Measurements from ENCODE around the gene MCCC2.
"Not testable (repeated sequence)": the region's sequence is repeated elsewhere in the genome, so short reads cannot be mapped to it uniquely, and the experiment has no call there.

The MCCC2 gene

GRCh38 chr5:71600783-71601182 is 13.6 kb downstream of the MCCC2 start:
- no peak for DNase-seq

GRCh38 chr5:71601222-71602026 is 14.3 kb downstream of the MCCC2 start:
- peak; percentile 28 to 33 for DNase-seq

- not testable (repeated sequence) for DNase-seq
Observed at GRCh38 chr5:71609916-71610315, 22.8 kb downstream of the MCCC2 start.

DNA sequence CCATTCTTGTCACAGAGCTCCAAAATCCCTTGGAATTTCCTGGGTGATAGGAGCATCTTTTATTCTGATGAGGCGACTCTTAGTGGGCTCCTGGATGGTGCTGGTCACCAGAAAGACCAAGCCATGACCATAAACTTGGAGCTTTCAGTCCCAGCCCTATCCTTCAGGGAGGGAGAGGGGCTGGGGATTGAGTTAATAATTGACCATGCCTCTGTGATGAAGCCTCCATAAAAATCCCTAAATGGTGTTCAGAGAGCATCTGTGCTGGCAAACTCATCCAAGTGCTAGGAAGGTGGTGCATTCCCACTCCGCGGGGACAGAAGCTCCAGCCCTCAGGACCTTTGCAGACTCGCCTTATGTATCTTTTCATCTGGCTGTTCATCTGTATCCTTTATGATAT is 28.7 kb downstream of the MCCC2 start:
- DNase-seq = no peak

DNA sequence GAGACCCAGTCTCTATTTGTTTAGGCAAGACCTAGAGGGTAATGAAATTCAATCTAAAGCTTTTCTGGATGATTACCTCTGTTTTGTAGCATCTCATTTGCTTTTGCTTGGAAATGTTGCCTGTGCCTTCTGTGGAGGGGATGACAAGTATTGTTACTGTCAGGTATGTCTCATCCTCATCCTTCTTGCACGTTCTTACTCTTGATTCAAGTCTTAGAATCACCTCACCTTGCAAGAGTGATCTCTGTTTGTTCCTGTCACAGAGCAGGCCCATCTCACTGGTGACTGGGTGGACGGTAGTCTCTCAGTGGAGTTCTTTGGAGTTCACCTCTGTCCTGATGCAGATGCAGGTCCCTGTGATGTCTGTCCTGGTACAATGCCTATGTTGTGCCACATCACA is 33.5 kb downstream of the MCCC2 start:
- DNase-seq = no peak

DNA sequence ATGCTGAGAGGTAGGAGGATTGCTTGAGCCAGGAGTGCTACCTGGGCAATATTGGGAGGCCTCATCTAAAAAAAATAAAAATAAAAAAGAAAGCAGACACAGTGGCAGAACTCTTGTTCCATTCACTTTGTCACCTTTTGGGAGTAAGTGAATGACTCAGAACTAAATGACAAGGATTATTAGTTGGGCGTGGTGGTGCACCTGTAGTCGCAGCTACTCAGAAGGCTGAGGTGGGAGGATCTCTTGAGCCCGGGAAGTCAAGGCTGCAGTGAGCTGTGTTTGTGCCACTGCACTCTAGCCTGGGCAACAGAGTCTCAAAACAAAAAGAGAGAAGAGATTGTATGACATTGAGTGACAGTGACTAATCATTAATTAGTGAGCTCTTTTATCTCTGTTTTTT is 34.1 kb downstream of the MCCC2 start:
- no peak for DNase-seq

DNA sequence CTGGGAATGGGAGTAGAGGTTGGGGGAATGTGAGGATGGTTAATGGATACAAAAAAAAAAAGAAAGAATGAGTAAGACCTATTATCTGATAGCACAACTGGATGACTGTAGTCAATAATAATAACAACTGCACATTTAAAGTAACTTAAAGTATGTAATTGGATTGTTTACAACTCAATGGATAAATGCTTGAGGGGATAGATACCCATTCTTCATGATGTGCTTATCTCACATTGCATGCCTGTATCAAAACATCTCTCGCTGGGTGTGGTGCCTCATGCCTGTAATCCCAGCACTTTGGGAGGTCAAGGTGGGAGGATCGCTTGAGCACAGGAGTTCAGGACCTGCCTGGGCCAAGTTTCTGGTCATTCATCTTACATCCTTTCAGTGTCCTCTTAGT is 34.6 kb downstream of the MCCC2 start:
- DNase-seq = no peak

DNA sequence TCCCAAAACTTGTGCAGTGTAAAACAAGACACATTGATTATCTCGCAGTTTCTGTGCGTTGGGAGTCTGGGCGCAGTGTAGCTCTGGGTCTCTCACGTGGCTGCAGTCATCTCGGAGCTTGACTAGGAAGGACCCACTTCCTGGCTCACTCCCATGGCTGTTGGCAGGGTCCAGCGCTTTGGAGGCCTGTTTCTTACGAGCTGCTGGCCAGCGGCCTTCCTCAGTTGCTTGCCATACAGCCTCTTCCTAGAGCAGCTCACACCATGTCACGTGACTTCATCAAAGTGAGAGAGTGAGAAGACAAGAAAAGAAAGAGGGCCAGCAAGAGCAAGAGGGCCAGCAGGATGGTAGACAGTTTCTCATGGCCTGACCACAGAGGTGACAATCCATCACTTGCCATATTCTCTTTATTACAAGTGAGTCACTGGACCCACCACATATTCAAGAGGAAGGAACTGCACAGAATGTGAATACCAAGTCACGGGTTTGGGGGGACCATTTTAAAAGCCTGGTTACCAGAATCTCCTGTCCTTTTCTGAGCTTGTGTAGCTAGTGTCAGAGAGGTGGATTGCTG is 36.2 kb downstream of the MCCC2 start:
- no peak for DNase-seq

- DNase-seq = no peak
Observed at GRCh38 chr5:71629950-71630349, 42.8 kb downstream of the MCCC2 start.

DNA sequence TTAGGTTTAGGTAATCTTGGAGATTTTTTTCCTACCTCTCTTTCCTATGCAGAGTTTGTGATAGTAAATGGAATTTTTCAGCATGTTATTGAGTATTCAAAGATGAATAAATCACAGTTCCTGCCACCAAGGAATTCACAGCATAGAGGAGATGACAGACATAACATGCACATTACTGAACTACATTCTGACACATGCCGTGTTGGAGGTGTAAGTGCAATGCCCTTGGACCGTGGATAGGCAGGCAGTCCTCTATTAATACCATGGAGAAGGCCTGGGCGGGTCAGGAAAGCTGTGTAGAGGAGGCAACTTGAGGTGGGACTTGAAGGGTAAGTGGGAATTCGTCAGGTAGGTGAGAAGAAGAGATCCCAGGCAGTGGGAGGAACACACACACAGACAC is 43.9 kb downstream of the MCCC2 start:
- no peak for DNase-seq

- DNase-seq = no peak
Observed at GRCh38 chr5:71632168-71632567, 45.0 kb downstream of the MCCC2 start.

GRCh38 chr5:71633255-71634155 is 46.4 kb downstream of the MCCC2 start:
- no peak for DNase-seq

- DNase-seq = no peak
Observed at GRCh38 chr5:71637133-71637532, 50.0 kb downstream of the MCCC2 start.

GRCh38 chr5:71640408-71640807 is 53.3 kb downstream of the MCCC2 start:
- DNase-seq = no peak

- DNase-seq = no peak
Observed at GRCh38 chr5:71645030-71645429, 57.9 kb downstream of the MCCC2 start.

- DNase-seq = not testable (repeated sequence)
Observed at GRCh38 chr5:71650940-71651339, 63.8 kb downstream of the MCCC2 start.

DNA sequence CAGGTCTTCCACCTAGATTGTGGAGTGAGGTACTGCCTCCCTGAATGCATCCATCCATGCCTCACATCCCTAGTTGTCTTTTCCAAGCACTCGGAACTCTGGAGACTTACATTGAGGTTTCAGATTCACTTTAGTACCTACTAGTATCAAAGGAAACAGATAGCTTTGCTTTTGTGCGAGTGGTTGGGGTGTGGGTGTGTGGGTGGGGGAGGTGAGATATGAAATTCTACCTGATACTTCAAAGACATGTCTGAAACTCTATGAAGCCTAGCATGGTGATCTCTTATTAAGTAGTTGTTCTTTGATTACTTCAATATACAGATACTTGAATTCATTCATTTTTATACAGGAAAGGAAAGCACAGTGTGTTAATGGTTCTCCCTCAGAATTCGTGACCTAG is 64.4 kb downstream of the MCCC2 start:
- no peak for DNase-seq

GRCh38 chr5:71652349-71652748 is 65.2 kb downstream of the MCCC2 start:
- DNase-seq = no peak

DNA sequence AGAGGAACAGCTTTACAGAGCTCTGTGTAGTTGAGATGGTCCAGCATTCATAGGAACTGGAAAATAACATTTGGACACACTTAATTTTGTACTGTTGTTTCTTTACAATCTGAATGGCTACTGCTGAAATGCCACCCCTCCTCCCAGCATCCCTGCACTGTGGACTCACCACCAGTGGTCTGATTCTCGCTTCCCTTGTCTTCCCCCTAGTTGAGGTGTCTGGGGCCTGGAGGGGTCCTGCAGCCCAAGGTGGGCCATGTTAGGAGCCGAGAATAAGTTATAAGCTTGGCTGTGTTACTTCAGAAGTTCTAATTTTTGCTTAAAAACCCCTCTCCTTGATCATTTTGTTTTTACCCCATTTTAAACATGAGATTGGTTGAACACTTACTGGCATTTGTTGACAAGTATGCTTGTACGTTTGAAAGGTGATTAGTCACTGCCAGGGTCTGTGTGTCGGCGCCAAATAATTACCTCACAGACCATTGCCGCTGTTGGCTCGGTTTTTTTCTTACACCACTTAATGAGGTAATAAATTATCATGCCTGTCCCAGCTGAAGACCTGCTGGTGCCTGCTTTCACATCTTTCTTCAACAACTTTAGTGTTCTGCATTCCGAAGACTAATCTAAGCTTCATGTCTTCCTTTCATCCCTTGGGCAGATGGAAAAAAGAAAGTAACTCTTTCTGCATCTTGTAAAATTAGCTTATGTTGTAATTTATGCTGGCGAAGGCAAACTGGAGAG is 65.8 kb downstream of the MCCC2 start:
- DNase-seq = no peak

DNA sequence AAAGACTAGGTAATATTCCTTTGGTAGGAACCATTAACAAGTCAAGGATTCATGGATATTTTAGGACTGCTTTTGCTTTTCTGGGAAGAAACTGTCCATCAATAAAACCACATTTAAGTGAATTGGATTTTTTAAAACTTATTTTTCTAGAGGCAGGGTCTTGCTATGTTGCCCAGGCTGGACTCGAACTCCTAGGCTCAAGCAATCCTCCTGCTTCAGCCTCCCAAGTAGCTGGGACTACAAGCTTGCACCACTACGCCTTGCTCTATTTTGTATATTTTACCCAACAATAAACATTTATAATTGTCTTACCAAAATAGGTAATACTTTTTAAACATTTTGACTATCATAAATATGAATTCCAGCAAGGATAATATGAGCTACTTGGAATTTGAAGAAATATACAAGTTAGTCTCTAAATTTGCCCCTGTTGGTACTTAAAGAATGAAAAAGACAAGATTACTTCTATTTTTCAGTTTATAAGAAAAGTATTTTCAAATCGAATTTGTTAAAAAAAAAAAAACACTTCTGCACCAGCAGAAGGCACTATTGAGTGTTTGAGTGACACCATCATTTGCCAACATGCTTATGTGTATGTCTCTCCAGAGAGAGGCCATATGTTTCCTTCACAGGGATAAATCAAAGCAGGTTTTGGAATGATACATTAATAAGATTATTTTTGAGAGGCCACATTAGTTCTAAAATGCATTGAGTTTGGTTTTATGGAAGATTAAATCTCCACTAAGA is 71.9 kb downstream of the MCCC2 start:
- DNase-seq = no peak

- DNase-seq = no peak
Observed at GRCh38 chr5:71662381-71662780, 75.2 kb downstream of the MCCC2 start.
